Left lung (tissue), 10 donors: ENCODE results near the gene SAMD9. TPM values are rescaled to one million over a fixed set of nuclear protein-coding genes. Genes with fewer than 3 reads are reported as not detected.
A peak's percentile ranks its signal among the peaks of the same experiment; 100 is the strongest.

Experiments
- ATAC-seq: fragments of 200-7000 bp; cut with Tn5 transposase; one replicate; pipeline ENCODE4 v1.9.1; 2020; ENCODE audit warnings: moderate library complexity
- DNase-seq, 4 donors: peaks; one replicate each; pipeline ENCODE4 v3.0.0-alpha.2; 2013 to 2020
- H3K27ac ChIP-seq, 2 donors: fragments of 200-600 bp; sonication (generic) in 1 of 2; one replicate each; pipeline versions ENCODE4 v1.5.0 to v1.8.0; 2020 to 2021
- H3K27me3 ChIP-seq, 2 donors: fragments of 200-600 bp; sonication (generic) in 1 of 2; one replicate each; pipeline versions ENCODE4 v1.5.0 to v1.8.0; 2020 to 2021
- H3K36me3 ChIP-seq, 2 donors: fragments of 200-600 bp; sonication (generic) in 1 of 2; one replicate each; pipeline versions ENCODE4 v1.5.0 to v1.8.0; 2020 to 2021
- H3K4me1 ChIP-seq, 2 donors: fragments of 200-600 bp; one replicate each; pipeline ENCODE4 v1.8.0; 2021
- H3K4me3 ChIP-seq, 2 donors: fragments of 200-600 bp; sonication (generic) in 1 of 2; one replicate each; pipeline versions ENCODE4 v1.5.0 to v1.8.0; 2020 to 2021; ENCODE audit warnings: mild to moderate bottlenecking in 1 of 2
- H3K9me3 ChIP-seq, 2 donors: fragments of 200-600 bp; sonication (generic) in 1 of 2; one replicate each; pipeline versions ENCODE4 v1.5.0 to v1.8.0; 2020 to 2021
- CTCF ChIP-seq, 2 donors: fragments of 200-600 bp; sonication (generic) in 1 of 2; IDR thresholded peaks; one replicate each; pipeline versions ENCODE4 v1.5.0 to v1.8.0; 2021; ENCODE audit warnings: antibody characterized with exemption in 2 of 2
- intact Hi-C, 2 donors: fragments of 100-400 bp; cut with DNase I; formaldehyde crosslinking; loops; one replicate each; pipeline versions ENCODE4 v1.11.2 to v1.14.2; 2022
- polyA plus RNA-seq, 6 donors: library from polyadenylated mRNA; unstranded; fragments of 120-200 nt; gene quantifications; one replicate each; pipeline ENCODE4 v1.2.1, GENCODE V29; 2013; ENCODE audit not compliant: insufficient read length in 6 of 6
- total RNA-seq, 2 donors: library from RNA; stranded (reverse); fragmentation: NEBNext Ultra II Directional; extraction: Animal tissue kit (Norgen Biotek cat#: 25700); gene quantifications; one replicate each; pipeline ENCODE4 v1.2.1, GENCODE V29; 2021
- donor health status: DM: no; HTN: yes; CAD: no.
- donor health status: DM: no; HTN: no; CAD: no.

Gene SAMD9
- total and polyA plus RNA-seq, 8 donors: 8.8 to 18.7 (median 10.6) TPM

- no peaks in the 10 kb centered on the region for H3K27me3 ChIP-seq
- no peak for TF ChIP-seq CTCF (IDR thresholded peaks at IDR 0.05)
- no peak overlapping the region for H3K27ac ChIP-seq
- H3K36me3 ChIP-seq: no peaks in the 10 kb centered on the region
- DNase-seq (no peak), ATAC-seq (no peak)
- H3K4me1 ChIP-seq: peaks cover 0 to 4% of the 10 kb centered on the region in 2 donors
- H3K9me3 ChIP-seq: no peaks in the 10 kb centered on the region
- no peak overlapping the region for H3K4me3 ChIP-seq
- intact Hi-C loops: no loop called here
These were observed 64.4 kb downstream of the SAMD9 start for GRCh38 chr7:93053209-93053948.

- Histone ChIP-seq H3K27me3 (no peaks in the 10 kb centered on the region), H3K4me3 (no peak overlapping the region), H3K4me1 (peaks cover 0 to 4% of the 10 kb centered on the region in 2 donors), H3K36me3 (no peaks in the 10 kb centered on the region), H3K27ac (no peak overlapping the region), H3K9me3 (no peaks in the 10 kb centered on the region)
- intact Hi-C loops: no loop called here
- no peak for ATAC-seq
- DNase-seq: peak in 1 of 4 donors; percentile 33
- TF ChIP-seq CTCF (IDR thresholded peaks at IDR 0.05): no peak
These were observed 66.1 kb downstream of the SAMD9 start for GRCh38 chr7:93051660-93052059.

Other genes starting within 250 kb of the SAMD9 start
- 10 to 100 TPM; 32.4 to 42.4 TPM for gene SAMD9L, start 30.4 kb upstream of the SAMD9 start, total RNA-seq
- gene SAMD9L, start 30.4 kb upstream of the SAMD9 start, polyA plus RNA-seq: 10 to 100 TPM; 13.8 to 18.6 (median 16.5) TPM
- gene HEPACAM2, start 108.5 kb upstream of the SAMD9 start, total RNA-seq: not detected
- gene HEPACAM2, start 108.5 kb upstream of the SAMD9 start, polyA plus RNA-seq: 1 to 10 TPM; 1.0 to 4.6 (median 2.4) TPM
- gene VPS50, start 114.4 kb upstream of the SAMD9 start, total RNA-seq: 10 to 100 TPM; 28.6 to 28.8 TPM
- gene VPS50, start 114.4 kb upstream of the SAMD9 start, polyA plus RNA-seq: 10 to 100 TPM; 25.0 to 33.6 (median 28.2) TPM